Stimulated activated CD8-positive, alpha-beta memory T cell treated with anti-CD3 and anti-CD28 coated beads, Interleukin-15, amount 100 ng/mL, for 24 hours (primary cell): Measurements from ENCODE around the gene MAPK8IP2.
"Not testable (repeated sequence)": the region's sequence is repeated elsewhere in the genome, so short reads cannot be mapped to it uniquely, and the experiment has no call there.

Experiments
- DNase-seq: peaks from one replicate; pipeline ENCODE4 v3.0.0-alpha.2; 2020; ENCODE audit warnings: low read depth

MAPK8IP2 gene

DNA sequence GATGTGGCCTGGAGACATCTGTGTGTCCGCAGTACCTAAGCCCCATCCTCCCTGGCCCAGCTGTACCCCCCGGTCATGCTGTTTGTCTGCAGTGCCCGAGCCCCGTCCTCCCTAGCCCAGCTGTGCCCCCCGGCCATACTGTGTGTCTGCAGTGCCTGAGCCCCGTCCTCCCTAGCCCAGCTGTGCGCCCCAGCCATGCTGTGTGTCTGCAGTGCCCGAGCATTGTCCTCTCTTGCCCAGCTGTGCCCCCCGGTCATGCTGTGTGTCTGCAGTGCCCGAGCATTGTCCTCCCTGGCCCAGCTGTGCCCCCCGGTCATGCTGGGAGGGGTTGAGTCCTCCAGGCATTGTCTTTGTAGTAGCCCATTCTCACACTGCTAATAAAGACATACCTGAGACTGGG lies 35.0 kb downstream of the MAPK8IP2 start:
- no peak for DNase-seq

DNA sequence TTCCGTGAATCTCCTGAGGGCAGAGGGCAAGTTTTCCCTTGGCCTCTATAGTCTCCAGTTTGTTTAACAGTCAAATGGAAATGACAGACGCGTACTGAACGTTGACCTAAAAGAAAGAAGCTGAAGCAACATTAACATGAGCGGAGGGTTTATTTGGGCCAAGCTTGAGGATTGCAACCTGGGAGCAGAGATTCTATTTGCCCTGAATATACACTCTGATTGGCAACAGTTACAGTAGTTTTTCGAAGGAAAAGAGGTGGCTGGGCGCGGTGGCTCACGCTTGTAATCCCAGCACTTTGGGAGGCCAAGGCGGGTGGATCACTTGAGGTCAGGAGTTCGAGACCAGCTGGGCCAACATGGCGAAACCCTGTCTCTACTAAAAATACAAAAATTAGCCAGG lies 39.7 kb downstream of the MAPK8IP2 start:
- not testable (repeated sequence) for DNase-seq

DNA sequence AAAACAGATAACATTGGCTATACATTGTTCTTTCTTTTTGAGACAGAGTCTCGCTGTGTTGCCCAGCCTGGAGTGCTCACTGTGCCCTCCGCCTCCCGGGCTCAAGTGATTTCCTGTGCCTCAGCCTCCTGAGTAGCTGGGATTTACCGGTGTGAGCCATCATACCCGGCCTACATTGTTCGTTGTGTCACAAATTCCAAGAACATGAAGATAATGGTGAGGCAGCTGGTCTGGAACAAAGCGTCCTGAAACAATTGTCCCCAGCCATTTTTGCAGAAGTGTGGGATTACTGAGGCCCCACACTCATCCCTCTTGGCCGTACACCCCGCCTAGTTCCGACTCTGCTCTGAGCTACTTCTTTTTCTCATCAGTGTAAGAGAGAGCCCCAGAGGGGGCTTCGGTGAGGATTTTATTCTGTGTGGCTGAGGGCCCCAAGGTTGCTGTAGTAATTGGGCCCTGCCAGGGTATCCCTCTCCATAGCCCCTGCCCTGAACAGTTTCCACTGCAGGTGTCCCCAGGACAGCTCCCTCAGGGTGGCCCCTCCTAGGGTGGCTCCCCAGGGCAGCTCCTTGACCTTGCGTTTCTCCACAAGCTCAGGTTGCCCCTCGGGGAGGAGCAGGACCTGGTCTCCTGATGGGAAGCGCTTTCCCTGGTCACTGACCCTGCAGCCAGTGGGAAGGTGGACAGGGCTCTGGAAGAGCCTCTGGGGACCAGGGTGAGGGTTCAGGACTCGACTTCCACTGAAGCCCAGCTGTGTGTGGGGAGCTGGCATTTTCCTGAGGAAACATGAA lies 40.5 kb downstream of the MAPK8IP2 start:
- no peak for DNase-seq

DNA sequence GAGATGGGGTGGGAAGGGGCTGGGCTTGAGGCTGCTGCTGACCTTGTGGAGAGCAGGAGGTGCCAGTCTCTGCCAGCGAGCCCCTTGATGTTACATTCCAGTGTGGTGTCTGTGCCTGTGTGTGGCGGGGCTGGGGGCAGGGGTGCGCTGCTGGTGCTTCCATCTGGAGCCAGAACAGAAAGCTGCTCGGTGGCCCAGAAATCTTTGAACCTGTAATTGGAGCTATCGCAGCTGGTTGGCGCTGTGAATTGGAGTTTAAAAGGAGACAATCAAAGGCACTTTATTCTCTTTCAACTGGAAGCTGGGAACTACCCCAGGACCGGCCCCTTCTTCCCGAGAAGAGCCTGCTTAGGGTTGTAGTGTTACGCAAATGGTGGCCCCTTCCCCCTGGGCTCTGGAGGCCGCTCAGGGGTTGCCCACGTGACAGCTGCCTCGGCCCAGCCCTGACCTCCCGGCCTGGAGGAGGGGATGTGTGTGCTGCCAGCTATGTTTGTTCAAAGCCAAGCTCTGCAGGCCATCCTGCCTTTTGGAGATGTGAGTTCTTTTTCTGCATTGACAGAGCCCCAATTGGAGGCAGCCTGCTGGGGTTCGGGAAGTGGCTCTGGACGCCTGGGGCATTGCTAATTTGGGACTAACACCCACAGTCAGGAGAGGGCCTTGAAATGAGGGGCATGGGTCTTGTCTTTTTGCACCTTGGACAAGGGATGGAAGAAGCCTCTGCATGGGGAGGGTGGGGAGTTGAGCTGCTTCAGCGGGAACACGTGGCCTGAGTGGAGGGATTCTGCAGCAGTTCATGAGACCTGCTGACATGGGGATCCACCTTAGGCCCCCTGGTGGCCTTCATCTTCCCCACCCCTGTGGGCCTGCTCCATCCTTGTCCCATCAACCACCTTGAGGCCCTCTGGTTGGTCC lies 41.4 kb downstream of the MAPK8IP2 start:
- DNase-seq = no peak

DNA sequence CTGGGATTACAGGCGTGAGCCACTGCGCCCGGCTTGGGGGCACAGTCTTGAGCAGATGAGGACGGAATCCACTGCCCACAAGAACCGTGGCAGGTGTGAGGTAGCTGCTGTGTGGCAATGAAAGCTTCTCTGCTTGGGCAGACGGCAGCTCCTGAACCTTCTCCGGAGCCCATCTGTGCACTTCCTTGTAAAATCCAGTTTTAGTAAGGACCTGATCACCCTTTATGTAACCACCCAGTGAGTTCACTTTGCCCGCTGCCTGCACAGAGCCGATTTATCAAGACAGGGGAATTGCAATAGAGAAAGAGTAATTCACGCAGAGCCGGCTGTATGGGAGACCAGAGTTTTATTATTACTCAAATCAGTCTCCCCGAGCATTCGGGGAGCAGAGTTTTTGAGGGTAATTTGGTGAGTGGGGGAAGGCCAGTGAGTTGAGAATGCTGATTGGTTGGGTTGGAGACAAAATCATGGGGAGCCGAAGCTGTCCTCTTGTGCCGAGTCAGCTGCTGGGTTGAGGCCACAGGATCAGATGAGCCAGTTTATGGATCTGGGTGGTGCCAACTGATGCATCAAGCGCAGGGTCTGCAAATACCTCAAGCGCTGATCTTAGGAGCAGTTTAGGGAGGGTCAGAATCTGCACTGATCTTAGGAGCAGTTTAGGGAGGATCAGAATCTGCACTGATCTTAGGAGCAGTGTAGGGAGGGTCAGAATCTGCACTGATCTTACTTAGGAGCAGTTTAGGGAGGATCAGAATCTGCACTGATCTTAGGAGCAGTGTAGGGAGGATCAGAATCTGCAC lies 42.6 kb downstream of the MAPK8IP2 start:
- not testable (repeated sequence) for DNase-seq

DNA sequence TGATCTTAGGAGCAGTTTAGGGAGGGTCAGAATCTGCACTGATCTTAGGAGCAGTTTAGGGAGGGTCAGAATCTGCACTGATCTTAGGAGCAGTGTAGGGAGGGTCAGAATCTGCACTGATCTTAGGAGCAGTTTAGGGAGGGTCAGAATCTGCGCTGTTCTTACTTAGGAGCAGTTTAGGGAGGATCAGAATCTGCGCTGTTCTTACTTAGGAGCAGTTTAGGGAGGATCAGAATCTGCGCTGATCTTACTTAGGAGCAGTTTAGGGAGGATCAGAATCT lies 43.2 kb downstream of the MAPK8IP2 start:
- DNase-seq = not testable (repeated sequence)

DNA sequence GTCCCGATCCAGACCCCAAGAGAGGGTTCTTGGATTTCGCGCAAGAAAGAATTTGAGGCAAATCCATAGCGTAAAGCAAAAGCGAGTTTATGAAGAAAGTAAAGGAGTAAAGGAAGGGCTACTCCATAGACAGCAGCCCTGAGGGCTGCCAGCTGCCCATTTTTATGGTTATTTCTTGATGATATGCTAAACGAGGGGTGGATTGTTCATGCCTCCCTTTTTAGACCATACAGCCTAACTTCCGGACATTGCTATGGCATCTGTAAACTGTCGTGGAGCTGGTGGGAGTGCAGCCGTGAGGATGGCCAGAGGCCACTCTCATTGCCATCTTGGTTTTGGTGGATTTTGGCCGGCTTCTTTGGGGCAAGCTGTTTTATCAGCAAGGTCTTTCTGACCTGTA lies 52.7 kb downstream of the MAPK8IP2 start:
- no peak for DNase-seq

DNA sequence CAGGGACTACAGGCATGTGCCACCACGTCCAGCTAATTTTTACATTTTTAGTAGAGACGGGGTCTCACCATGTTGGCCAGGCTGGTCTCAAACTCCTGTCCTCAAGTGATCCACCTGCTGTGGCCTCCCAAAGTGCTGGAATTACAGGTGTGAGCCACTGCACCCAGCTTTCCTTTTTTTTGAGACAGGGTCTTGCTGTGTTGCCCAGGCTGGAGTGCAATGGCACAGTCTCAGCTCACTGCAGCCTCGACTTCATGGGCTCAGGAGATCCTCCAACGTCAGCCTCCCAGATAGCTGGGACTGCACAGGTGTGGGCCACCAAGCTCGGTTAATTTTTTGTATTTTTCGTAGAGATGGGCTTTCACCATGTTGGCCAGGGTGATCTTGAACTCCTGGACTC lies 54.1 kb downstream of the MAPK8IP2 start:
- DNase-seq = not testable (repeated sequence)

DNA sequence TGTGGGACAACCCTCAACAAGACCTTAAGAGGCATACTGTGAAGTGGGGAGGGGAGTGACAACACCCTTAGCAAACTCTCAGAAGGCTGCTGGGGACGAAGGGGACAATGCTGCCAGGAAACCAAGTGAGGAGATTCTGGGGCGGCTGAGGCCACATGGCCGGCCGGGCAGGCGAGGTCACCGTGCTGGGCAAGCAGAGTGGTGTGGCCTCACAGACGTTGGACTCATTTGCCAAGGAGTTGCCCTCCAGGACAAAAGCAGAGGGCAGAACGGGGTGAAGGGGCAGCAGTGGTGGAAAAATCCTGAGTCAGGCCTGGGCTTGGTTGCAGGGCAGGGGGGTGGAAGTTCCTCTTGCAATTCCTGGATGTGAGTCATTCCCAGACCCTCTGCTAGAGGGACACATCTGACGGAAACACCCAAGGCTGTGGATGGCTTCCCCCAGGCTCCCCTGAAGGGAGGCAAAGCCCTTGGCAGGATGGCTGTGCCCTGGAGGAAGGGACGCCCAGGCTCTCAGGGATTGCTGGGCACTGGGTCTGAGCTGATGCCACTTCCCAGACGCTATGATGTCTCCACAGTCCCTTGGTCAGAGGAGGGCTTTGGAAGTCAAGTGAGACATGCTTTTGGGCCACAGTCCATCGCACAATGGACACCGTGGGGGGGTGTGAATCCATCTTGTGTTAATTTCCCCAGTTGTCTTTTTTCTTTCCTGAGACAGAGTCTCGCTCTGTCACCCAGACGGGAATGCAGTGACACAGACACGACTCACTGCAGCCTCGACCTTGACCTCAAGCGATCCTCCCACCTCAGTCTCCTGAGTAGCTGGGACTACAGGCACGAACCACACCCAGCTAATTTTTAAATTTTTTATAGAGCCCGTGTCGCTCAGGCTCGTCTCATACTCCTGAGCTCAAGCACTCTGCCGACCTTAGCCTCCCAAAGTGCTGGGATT lies 55.8 kb downstream of the MAPK8IP2 start:
- no peak for DNase-seq

DNA sequence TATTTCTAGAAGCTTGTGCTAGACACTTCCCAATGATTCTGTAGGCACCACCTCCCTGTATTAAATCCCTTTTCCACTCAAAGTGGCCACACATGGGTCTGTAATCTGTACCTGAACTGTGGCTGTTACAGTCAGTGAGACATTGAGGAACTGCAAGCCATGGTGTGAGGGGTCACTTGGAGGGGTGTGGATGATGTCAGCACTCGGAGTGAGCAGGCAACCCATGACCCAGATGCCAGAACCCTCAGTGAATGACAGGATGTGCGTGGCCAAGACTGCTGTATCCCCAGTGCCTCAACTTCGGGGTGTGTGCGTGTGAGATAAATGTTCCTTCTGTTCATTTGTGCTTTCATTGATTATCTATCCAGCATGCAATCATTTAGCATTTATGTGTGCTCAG lies 57.3 kb downstream of the MAPK8IP2 start:
- no peak for DNase-seq

DNA sequence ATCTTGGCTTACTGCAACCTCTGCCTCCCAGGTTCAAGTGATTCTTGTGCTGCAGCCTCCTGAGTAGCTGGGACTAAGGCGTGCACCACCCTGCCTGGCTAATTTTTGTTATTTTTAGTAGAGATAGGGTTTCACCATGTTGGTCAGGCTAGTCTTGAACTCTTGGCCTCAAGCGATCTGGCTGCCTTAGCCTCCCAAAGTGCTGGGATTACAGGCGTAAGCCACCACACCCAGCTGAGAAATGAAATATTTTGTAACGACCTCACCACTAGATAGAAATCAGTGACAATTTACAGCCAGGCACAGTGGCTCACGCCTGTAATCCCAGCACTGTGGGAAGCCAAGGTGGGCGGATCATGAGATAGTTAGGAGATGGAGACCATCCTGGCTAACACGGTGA lies 59.1 kb downstream of the MAPK8IP2 start:
- DNase-seq = not testable (repeated sequence)

DNA sequence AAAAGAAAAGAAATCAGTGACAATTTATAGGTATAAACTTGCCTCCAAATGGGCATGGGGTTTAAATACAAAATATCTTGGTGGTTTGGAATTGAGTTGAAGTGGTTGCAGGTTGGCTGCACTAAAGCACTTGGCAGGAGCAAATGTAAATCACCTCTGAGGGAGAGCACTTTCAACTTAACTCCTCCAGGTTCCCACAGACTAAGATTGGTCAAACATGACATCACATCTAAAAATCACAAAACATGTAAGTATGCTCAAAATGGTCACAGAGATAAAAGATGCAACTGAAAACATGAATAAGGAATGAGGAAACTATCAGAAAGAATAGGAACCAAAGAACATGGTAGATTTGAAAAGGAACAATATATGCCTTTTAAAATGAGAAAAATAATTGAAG lies 59.7 kb downstream of the MAPK8IP2 start:
- no peak for DNase-seq
